GM18870 (cell line): ENCODE results near the gene NUBP1.
"Not testable (repeated sequence)": the region's sequence is repeated elsewhere in the genome, so short reads cannot be mapped to it uniquely, and the experiment has no call there.

ENCODE experiments used
- ATAC-seq: cut with Tn5 transposase; IDR thresholded peaks from one replicate; pipeline ENCODE4 v1.9.1; 2021; ENCODE audit warnings: moderate library complexity; ENCODE audit not compliant: unreplicated experiment

Gene NUBP1

GRCh38 chr16:10750793-10751192 lies 7.2 kb downstream of the NUBP1 start:
- no peak for ATAC-seq

GRCh38 chr16:10751291-10751697 lies 7.7 kb downstream of the NUBP1 start:
- no peak for ATAC-seq

GRCh38 chr16:10752843-10753523 lies 9.3 kb downstream of the NUBP1 start:
- ATAC-seq, result no peak

GRCh38 chr16:10753670-10754069 lies 10.0 kb downstream of the NUBP1 start:
- no peak for ATAC-seq

GRCh38 chr16:10754941-10755340 lies 11.3 kb downstream of the NUBP1 start:
- no peak for ATAC-seq

- no peak for ATAC-seq
Observed at GRCh38 chr16:10756574-10756973, 12.9 kb downstream of the NUBP1 start.

GRCh38 chr16:10760858-10761257 lies 17.2 kb downstream of the NUBP1 start:
- no peak for ATAC-seq

GRCh38 chr16:10761373-10761772 lies 17.7 kb downstream of the NUBP1 start:
- no peak for ATAC-seq

- no peak for ATAC-seq
Observed at GRCh38 chr16:10762336-10763016, 18.8 kb downstream of the NUBP1 start.

- ATAC-seq, result no peak
Observed at GRCh38 chr16:10763456-10763855, 19.8 kb downstream of the NUBP1 start.

- peak; percentile 63 for ATAC-seq
Observed at GRCh38 chr16:10765772-10766171, 22.1 kb downstream of the NUBP1 start.

- no peak for ATAC-seq
Observed at GRCh38 chr16:10767127-10767526, 23.5 kb downstream of the NUBP1 start.

- ATAC-seq, result no peak
Observed at GRCh38 chr16:10769381-10769780, 25.7 kb downstream of the NUBP1 start.

GRCh38 chr16:10770907-10771306 lies 27.3 kb downstream of the NUBP1 start:
- ATAC-seq, result no peak

GRCh38 chr16:10776280-10776679 lies 32.6 kb downstream of the NUBP1 start:
- peak; percentile 76 for ATAC-seq

GRCh38 chr16:10776923-10777322 lies 33.3 kb downstream of the NUBP1 start:
- not testable (repeated sequence) for ATAC-seq

- no peak for ATAC-seq
Observed at GRCh38 chr16:10777356-10777755, 33.7 kb downstream of the NUBP1 start.

GRCh38 chr16:10779908-10780307 lies 36.3 kb downstream of the NUBP1 start:
- ATAC-seq, result not testable (repeated sequence)

- no peak for ATAC-seq
Observed at GRCh38 chr16:10780628-10781027, 37.0 kb downstream of the NUBP1 start.

GRCh38 chr16:10782628-10783027 lies 39.0 kb downstream of the NUBP1 start:
- no peak for ATAC-seq

GRCh38 chr16:10787304-10787703 lies 43.7 kb downstream of the NUBP1 start:
- ATAC-seq, result no peak

GRCh38 chr16:10788630-10789029 lies 45.0 kb downstream of the NUBP1 start:
- not testable (repeated sequence) for ATAC-seq

GRCh38 chr16:10791048-10791447 lies 47.4 kb downstream of the NUBP1 start:
- no peak for ATAC-seq
